Fibroblast of lung (primary cell): ENCODE results near the gene NFATC2. TPM values are rescaled to one million over a fixed set of nuclear protein-coding genes. Genes with fewer than 3 reads are reported as not detected.

Experiments used
- DNase-seq, 2 donors: peaks; one replicate each; pipeline versions ENCODE4 v3.0.0 to v3.0.0-alpha.2; 2010; ENCODE audit warnings: low read depth in 2 of 2
- H2AFZ ChIP-seq: 2 replicates; pipeline ENCODE4 v1.5.1; 2012; ENCODE audit warnings: low read length, control low read depth, inconsistent platforms
- H3K27ac ChIP-seq: 2 replicates; pipeline ENCODE4 v1.5.1; 2011; ENCODE audit warnings: low read length, control low read depth; ENCODE audit not compliant: insufficient read depth
- H3K27me3 ChIP-seq: 2 replicates; pipeline ENCODE4 v1.5.1; 2011; ENCODE audit warnings: mild to moderate bottlenecking, low read length; ENCODE audit not compliant: control insufficient read depth, insufficient read depth
- H3K36me3 ChIP-seq: 2 replicates; pipeline ENCODE4 v1.5.1; 2011; ENCODE audit warnings: low read length; ENCODE audit not compliant: control insufficient read depth, insufficient read depth
- H3K4me1 ChIP-seq: 2 replicates; pipeline ENCODE4 v1.5.1; 2011; ENCODE audit warnings: low read length; ENCODE audit not compliant: control insufficient read depth, insufficient read depth; ENCODE audit errors: extremely low read depth
- H3K4me2 ChIP-seq: 2 replicates; pipeline ENCODE4 v1.5.1; 2011; ENCODE audit warnings: low read length, control low read depth; ENCODE audit not compliant: insufficient read depth; ENCODE audit errors: extremely low read depth
- H3K4me3 ChIP-seq, 4 experiments: fragments of 200-600 bp in 1 of 4; sonication (generic) in 1 of 4; replicated peaks in 1 of 4; 2 replicates each; pipeline ENCODE4 v1.5.1; 2011 to 2016; ENCODE audit warnings: low read length in 4 of 4, low read depth in 3 of 4, mild to moderate bottlenecking in 3 of 4, control low read depth in 2 of 4, inconsistent platforms in 1 of 4, mixed read lengths in 1 of 4; ENCODE audit not compliant: insufficient read depth in 1 of 4; ENCODE audit errors: control extremely low read depth in 1 of 4
- H3K79me2 ChIP-seq: 2 replicates; pipeline ENCODE4 v1.5.1; 2012; ENCODE audit warnings: mild to moderate bottlenecking, low read length, inconsistent platforms; ENCODE audit not compliant: control insufficient read depth, insufficient read depth
- H3K9ac ChIP-seq: 2 replicates; pipeline ENCODE4 v1.5.1; 2011; ENCODE audit warnings: mild to moderate bottlenecking, low read length, control low read depth; ENCODE audit not compliant: insufficient read depth
- H3K9me3 ChIP-seq: 2 replicates; pipeline ENCODE4 v1.5.1; 2012; ENCODE audit warnings: low read depth, low read length; ENCODE audit not compliant: control insufficient read depth, insufficient read depth
- H4K20me1 ChIP-seq: 2 replicates; pipeline ENCODE4 v1.5.1; 2011; ENCODE audit warnings: low read length; ENCODE audit not compliant: control insufficient read depth, insufficient read depth; ENCODE audit errors: extremely low read depth
- EZH2 ChIP-seq: IDR thresholded peaks from 2 replicates; pipeline ENCODE4 v1.5.1; 2012; ENCODE audit warnings: low read length, control low read depth, mild to moderate bottlenecking; ENCODE audit errors: missing control alignments
- polyA plus RNA-seq, 2 donors: library from polyadenylated mRNA; depleted of rRNA in 1 of 2; stranded (reverse) in 1 of 2; unstranded in 1 of 2; fragments of >200 nt; gene quantifications; 2 replicates each; pipeline ENCODE4 v1.2.1, GENCODE V29; 2011 to 2012; ENCODE audit warnings: missing spikeins in 1 of 2
- total RNA-seq: library from RNA; depleted of rRNA; stranded (reverse); fragments of >200 nt; gene quantifications from 2 replicates; pipeline ENCODE4 v1.2.1, GENCODE V29; 2014
- TF ChIP-seq, protein P1 (sequence below), 2 donors: IDR thresholded peaks in 1 of 2; conservative IDR thresholded peaks in 1 of 2; 1 replicate in 1 of 2; 2 replicates in 1 of 2; pipeline ENCODE4 v1.5.1; 2011 to 2012; ENCODE audit warnings: low read length in 2 of 2, control low read depth in 1 of 2, inconsistent platforms in 1 of 2, low read depth in 1 of 2, mild to moderate bottlenecking in 1 of 2

The NFATC2 gene
- total and polyA plus RNA-seq, 2 donors (not counting 1 experiment from before 2014, with no cell fraction given), result 0.50 to 1.2 TPM

DNA sequence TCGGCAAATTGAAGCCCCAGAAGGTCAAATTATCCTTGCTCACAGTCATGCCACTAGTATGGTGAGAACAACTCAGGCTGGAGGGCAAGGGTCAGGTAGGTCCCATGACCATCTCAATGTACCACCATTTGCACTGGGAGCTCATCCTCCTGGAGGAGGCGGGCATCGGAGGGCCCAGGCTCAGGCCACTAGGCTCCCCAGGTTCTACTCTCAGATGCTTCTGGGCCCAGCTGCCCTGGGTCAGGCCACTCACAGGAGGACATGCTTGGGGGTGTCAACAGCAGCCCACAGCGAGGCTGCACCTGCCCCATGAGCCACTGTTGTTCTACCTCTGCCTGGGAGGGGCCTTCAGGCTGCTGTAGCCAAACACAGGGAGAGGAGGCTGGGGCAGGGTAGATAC lies 39.1 kb downstream of the NFATC2 start:
- H3K79me2 ChIP-seq, result no peaks in the 10 kb centered on the region
- H3K36me3 ChIP-seq, result no peaks in the 10 kb centered on the region
- no peak overlapping the region for H3K9ac ChIP-seq
- no peak overlapping the region for H3K27ac ChIP-seq
- DNase-seq, result no peak
- H2AFZ ChIP-seq, result no peak overlapping the region
- no peaks in the 10 kb centered on the region for H3K4me1 ChIP-seq
- H3K4me3 ChIP-seq, result no peak overlapping the region
- H3K9me3 ChIP-seq, result no peaks in the 10 kb centered on the region
- no peak overlapping the region for H3K4me2 ChIP-seq
- no peaks in the 10 kb centered on the region for H3K27me3 ChIP-seq
- TF ChIP-seq EZH2, result no peak
- TF ChIP-seq, protein P1, sequence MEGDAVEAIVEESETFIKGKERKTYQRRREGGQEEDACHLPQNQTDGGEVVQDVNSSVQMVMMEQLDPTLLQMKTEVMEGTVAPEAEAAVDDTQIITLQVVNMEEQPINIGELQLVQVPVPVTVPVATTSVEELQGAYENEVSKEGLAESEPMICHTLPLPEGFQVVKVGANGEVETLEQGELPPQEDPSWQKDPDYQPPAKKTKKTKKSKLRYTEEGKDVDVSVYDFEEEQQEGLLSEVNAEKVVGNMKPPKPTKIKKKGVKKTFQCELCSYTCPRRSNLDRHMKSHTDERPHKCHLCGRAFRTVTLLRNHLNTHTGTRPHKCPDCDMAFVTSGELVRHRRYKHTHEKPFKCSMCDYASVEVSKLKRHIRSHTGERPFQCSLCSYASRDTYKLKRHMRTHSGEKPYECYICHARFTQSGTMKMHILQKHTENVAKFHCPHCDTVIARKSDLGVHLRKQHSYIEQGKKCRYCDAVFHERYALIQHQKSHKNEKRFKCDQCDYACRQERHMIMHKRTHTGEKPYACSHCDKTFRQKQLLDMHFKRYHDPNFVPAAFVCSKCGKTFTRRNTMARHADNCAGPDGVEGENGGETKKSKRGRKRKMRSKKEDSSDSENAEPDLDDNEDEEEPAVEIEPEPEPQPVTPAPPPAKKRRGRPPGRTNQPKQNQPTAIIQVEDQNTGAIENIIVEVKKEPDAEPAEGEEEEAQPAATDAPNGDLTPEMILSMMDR (conservative IDR thresholded peaks at IDR 0.05 in 1 of 2, IDR thresholded peaks at IDR 0.05 in 1 of 2; ENCODE audit: low read depth in 1 of 2, low read length in 2 of 2), result no peak
- H4K20me1 ChIP-seq, result no peaks in the 10 kb centered on the region

DNA sequence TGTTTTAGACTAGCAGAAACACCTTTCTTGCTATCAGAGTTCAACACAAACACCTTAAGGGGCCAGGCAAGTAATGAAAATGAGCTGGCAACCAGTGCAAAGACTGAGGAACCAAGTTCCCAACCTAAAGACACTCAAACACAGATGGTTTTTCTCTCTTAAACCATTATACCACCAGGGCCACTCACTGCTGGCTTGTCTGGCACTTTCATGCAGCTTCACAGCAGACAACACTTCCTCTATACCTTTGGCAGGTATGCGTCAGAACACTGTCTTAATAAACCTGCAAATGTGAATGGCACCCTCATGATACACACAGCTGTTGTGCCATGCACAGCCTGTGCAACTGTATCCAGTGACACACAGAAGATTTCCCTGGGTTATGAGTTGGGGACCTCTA lies 41.6 kb downstream of the NFATC2 start:
- H3K36me3 ChIP-seq, result no peaks in the 10 kb centered on the region
- DNase-seq, result no peak
- no peak overlapping the region for H3K27ac ChIP-seq
- no peak overlapping the region for H3K4me2 ChIP-seq
- no peaks in the 10 kb centered on the region for H3K9me3 ChIP-seq
- H3K9ac ChIP-seq, result no peak overlapping the region
- no peak overlapping the region for H2AFZ ChIP-seq
- H3K27me3 ChIP-seq, result no peaks in the 10 kb centered on the region
- H3K79me2 ChIP-seq, result no peaks in the 10 kb centered on the region
- no peaks in the 10 kb centered on the region for H3K4me1 ChIP-seq
- H3K4me3 ChIP-seq, result no peak overlapping the region
- TF ChIP-seq, protein P1 (conservative IDR thresholded peaks at IDR 0.05 in 1 of 2, IDR thresholded peaks at IDR 0.05 in 1 of 2; ENCODE audit: low read depth in 1 of 2, low read length in 2 of 2), result no peak
- no peak for TF ChIP-seq EZH2
- no peaks in the 10 kb centered on the region for H4K20me1 ChIP-seq

DNA sequence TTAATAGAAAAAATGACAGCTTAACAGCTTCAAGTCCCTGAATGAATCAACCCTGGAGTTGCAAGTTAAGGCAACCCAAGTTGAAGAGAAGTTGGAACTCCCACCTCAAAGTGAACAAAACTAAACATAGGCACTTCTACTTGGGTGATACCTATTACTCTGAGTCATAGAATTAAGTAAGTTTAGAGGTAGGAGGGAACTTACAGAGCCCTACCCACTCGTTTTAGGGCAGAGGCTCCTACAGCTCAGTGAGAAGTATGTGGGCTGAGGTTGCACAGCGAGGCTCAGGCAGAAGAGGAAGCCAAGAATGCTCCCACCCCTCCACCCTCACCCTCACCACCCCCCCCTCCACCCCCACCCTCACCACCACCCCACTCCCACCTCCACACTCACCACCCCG lies 42.2 kb downstream of the NFATC2 start:
- DNase-seq, result peak in 1 of 2 donors; percentile 44
- Histone ChIP-seq H3K27me3 (no peaks in the 10 kb centered on the region), H3K9me3 (no peaks in the 10 kb centered on the region), H3K4me1 (no peaks in the 10 kb centered on the region), H3K79me2 (no peaks in the 10 kb centered on the region), H3K4me2 (no peak overlapping the region), H4K20me1 (no peaks in the 10 kb centered on the region), H3K36me3 (no peaks in the 10 kb centered on the region), H3K27ac (no peak overlapping the region), H2AFZ (no peak overlapping the region), H3K9ac (no peak overlapping the region), H3K4me3 (no peak overlapping the region)
- no peak for TF ChIP-seq EZH2
- TF ChIP-seq, protein P1 (conservative IDR thresholded peaks at IDR 0.05 in 1 of 2, IDR thresholded peaks at IDR 0.05 in 1 of 2; ENCODE audit: low read depth in 1 of 2, low read length in 2 of 2), result no peak
